Body of pancreas (tissue), 4 donors: Measurements from ENCODE around the gene XRCC5.

Experiments used
- CTCF ChIP-seq, 7 experiments: fragments of 450-650 bp in 4 of 7; fragments of 200-600 bp in 3 of 7; sonication (generic) in 3 of 7; IDR thresholded peaks; one replicate each; pipeline ENCODE4 v1.5.1; 2016 to 2019; ENCODE audit warnings: antibody characterized with exemption in 7 of 7
- POLR2A ChIP-seq, 3 donors: fragments of 450-650 bp; IDR thresholded peaks; one replicate each; pipeline ENCODE4 v1.6.1; 2016; ENCODE audit warnings: antibody characterized with exemption in 3 of 3, mild to moderate bottlenecking in 2 of 3

- TF ChIP-seq CTCF (IDR thresholded peaks at IDR 0.05) (no peak), POLR2A (IDR thresholded peaks at IDR 0.05) (no peak)
Measured at GRCh38 chr2:216206821-216207220, 97.7 kb downstream of the XRCC5 start.
